Measurements from ENCODE around the gene C12orf57.
A peak's percentile ranks its signal among the peaks of the same experiment; 100 is the strongest.

C12orf57 gene

DNA sequence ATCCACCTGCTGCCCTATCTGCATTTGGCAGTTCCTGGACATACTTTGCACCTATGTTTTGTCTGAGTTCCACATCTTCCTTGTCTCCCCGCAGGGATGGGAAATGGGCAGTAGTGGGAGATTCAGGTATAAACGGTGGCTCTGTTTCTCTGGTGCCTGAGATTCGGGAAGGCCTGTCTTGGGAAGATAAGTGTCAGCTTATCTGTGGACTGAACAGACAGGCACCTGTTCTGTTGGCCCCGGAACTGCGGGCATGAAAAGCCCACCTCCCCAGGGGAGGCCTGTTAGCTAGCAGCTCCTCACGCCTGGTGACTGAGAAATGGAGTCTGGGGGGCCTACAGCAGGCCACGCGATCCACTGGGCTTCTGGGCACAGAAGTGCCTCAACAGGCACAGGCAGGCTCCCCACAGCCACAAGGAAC lies 20.8 kb downstream of the C12orf57 start:
- no peak for DNase-seq (ENCODE audit: low spot score)

- DNase-seq (ENCODE audit: low spot score), result peak; percentile 77
Observed at GRCh38 chr12:6965026-6965661, 21.3 kb downstream of the C12orf57 start.

DNA sequence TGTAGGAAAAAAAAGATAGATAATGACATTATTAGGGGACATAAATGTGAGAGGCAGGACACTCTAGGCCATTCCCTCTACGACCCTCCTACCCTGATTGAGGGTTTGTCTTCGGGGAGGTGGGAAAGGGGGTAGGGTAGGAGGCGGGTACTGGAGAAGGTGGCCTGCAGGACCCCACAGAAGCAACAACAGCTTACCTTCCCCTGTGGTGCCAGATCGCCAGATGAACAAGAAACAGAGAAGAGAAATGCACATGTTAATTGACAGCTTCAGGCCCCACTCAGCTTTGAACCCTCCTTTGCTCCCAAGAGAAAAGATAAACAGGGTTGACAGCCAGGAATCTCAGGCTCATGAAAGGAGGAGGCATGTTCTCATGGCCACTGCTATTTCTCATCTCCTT lies 21.9 kb downstream of the C12orf57 start:
- DNase-seq (ENCODE audit: low spot score), result no peak

DNA sequence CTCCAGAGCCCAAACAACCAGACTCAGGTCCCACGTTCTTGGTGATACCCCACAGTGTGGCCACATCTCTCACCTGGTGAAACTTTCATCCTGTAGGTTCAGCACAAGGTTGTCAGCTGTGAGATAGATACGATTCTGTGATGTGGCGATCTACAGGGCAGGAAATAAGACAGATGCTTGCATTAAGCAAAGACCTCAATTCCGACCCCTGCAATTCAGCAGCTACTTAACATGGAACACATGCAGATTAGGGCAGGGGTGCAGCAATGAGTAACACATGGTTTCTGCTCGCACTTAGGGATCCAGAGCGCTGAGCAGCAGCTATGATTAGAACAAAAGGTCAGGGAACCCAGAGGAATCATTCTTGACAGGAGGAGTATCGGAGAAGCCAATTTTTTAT lies 22.5 kb downstream of the C12orf57 start:
- no peak for DNase-seq (ENCODE audit: low spot score)

- DNase-seq (ENCODE audit: low spot score), result peak; percentile 47
Observed at GRCh38 chr12:6967651-6968100, 23.9 kb downstream of the C12orf57 start.

DNA sequence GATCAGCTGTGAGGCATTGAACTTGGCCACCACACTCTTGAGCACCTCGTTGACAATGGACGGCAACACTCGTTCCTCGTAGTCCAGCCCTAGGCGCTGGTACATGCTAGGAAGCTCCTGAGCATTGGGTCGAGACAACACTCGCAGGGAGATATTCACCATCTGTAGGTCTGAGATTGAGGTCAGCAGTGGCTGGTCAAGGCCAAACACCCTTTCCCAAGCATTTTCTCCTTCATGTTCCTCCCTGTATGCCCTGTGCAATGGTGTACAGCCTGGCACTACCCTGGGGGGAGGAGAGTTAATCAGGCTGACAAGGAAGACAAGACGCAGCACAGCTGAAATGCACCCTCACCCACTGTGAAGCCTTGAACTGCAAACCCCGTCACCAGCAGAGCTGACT lies 24.6 kb downstream of the C12orf57 start:
- DNase-seq (ENCODE audit: low spot score), result no peak

GRCh38 chr12:6970096-6970527 lies 26.3 kb downstream of the C12orf57 start:
- DNase-seq (ENCODE audit: low spot score), result peak; percentile 45

DNA sequence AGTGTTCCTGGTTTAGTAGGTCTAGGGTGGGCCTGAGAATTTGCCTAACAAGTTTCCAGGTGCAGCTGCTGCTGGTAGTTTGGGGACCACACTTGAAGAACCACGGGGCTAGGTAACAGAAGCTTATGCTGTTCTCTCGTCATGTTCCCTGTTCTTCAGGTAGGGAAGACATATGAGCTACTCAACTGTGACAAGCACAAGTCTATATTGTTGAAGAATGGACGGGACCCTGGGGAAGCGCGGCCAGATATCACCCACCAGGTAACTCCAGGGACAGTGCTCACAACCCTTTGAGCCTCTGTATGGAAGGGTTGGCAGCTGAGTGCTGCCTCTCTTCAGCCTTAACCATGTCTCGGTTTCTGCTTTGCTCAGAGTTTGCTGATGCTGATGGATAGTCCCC lies 30.4 kb downstream of the C12orf57 start:
- DNase-seq (ENCODE audit: low spot score), result no peak

GRCh38 chr12:6975297-6976032 lies 31.6 kb downstream of the C12orf57 start:
- no peak for DNase-seq (ENCODE audit: low spot score)

DNA sequence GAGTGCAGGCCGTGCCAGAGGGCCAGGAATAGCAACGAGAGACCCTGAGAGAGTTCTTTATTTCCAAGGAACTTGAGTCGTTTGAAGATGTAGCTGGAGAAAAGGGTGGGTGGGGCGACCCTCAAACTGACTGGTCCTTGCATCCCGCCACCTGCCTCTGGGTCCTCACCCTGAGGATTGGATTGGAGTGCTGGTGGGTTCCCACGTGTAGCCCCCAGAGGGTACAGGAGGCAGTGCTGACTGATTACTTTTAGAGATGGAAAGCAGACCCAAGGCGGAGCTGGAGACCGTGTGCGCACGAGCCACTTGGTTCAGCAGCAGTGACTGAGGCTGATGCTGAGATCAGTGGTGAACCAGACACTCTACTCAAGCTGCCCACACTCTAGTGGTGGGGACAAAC lies 33.8 kb downstream of the C12orf57 start:
- no peak for DNase-seq (ENCODE audit: low spot score)

- DNase-seq (ENCODE audit: low spot score), result no peak
Observed at GRCh38 chr12:6978188-6978587, 34.4 kb downstream of the C12orf57 start.

- DNase-seq (ENCODE audit: low spot score), result no peak
Observed at GRCh38 chr12:6978611-6979011, 34.8 kb downstream of the C12orf57 start.

DNA sequence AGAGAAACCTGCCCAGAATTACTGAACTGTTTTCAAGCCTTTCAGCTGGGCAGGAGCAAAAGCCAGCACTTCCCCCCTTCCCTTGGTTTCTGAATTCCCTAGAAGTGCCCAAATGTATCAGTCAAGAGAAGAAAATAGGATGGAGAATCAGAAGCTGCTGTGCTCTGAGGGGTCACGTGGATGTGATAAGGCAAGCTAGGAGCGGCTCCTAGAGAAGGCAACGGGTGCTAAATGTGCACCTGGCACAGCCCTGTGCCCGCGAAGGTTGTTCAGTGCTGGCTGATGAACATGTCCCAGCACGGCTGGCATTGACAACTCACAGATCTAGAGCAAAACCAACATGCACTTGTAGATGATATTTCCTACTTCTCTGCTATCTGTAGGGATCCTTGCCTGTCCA lies 35.2 kb downstream of the C12orf57 start:
- DNase-seq (ENCODE audit: low spot score), result no peak

DNA sequence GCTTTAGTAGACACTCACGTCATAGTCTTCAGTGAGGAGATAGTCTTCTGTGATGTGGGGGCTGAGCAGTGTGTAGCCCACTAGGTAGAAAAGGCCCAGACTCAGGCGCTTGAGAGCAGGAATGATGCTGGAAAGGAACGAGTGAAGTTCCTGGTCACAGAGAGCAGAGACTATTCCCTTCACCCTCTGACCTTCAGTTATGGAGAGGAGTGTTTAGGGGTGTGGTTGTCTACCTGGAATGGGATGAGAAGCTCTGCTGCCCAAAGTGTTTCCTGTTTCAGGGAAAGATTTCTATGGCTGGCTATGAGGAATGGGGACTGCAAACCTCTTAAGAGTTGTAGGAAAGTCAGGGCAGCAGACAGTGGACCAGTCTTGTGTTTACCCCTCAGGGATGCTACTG lies 35.6 kb downstream of the C12orf57 start:
- no peak for DNase-seq (ENCODE audit: low spot score)

GRCh38 chr12:6980075-6980474 lies 36.3 kb downstream of the C12orf57 start:
- DNase-seq (ENCODE audit: low spot score), result no peak

GRCh38 chr12:6980740-6981139 lies 36.9 kb downstream of the C12orf57 start:
- no peak for DNase-seq (ENCODE audit: low spot score)

GRCh38 chr12:6981152-6982052 lies 37.6 kb downstream of the C12orf57 start:
- no peak for DNase-seq (ENCODE audit: low spot score)

GRCh38 chr12:6982532-6982931 lies 38.7 kb downstream of the C12orf57 start:
- no peak for DNase-seq (ENCODE audit: low spot score)

DNA sequence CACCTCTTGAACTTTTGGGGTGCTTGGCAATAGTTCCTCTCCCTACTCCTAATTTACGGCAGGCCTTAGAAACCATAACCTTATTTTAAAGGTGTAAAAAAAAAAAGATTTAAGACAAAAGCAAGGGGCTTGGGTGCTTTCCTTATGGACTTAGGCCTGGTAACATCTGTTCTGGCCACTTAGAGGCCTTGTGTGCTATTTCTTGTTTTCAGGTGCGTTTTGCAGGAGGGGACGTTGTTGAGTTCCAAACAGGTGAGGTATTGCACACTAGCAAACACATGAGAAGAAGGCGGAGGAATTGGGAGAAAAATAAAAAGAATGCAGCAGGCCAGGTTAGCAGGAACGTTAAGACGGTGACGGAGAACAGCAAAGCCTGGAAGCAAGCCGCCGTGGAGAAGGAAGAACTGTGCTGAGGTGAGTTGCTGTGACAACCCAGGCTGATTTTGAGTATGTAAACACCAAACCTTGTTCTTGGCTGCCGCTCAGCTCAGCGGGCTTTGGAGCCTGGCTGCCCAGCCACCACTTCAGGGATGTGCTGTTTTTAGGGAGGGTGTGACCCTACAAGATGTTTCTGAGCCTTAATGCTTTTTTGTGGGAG lies 44.2 kb downstream of the C12orf57 start:
- no peak for DNase-seq (ENCODE audit: low spot score)

Measured in RKO (cell line).